Fibroblast of skin of scalp (primary cell): ENCODE measurements around the gene SLC35B2. TPM values are rescaled to one million over a fixed set of nuclear protein-coding genes. Genes with fewer than 3 reads are reported as not detected.

ENCODE experiments used
- DNase-seq: peaks from one replicate; pipeline ENCODE4 v3.0.0-alpha.2; 2013
- polyA plus RNA-seq, 2 experiments: library from polyadenylated mRNA; unstranded; fragments of 120-200 nt; gene quantifications; one replicate each; pipeline ENCODE4 v1.2.1, GENCODE V29; 2013; ENCODE audit not compliant: insufficient read length in 2 of 2

SLC35B2 gene
- polyA plus RNA-seq (2013, experiment 1 of 2; ENCODE audit: insufficient read length) = 62.5 TPM
- polyA plus RNA-seq (2013, experiment 2 of 2; ENCODE audit: insufficient read length) = 60.4 TPM

- peak; percentile 74 for DNase-seq
Measured at GRCh38 chr6:44257025-44257752, at the start of gene SLC35B2. Gene SLC35B2 (minus strand): TSS chr6:44257528. CDS start chr6:44257410, 118 bp downstream.

- DNase-seq = no peak
Measured at GRCh38 chr6:44306710-44307109, 49.4 kb upstream of the SLC35B2 start.

GRCh38 chr6:44305200-44305725 is 47.9 kb upstream of the SLC35B2 start:
- no peak for DNase-seq

- DNase-seq = peak; percentile 43
Measured at GRCh38 chr6:44304282-44305199, 47.2 kb upstream of the SLC35B2 start.

- no peak for DNase-seq
Measured at GRCh38 chr6:44303842-44304241, 46.5 kb upstream of the SLC35B2 start.

- no peak for DNase-seq
Measured at GRCh38 chr6:44302856-44303255, 45.5 kb upstream of the SLC35B2 start.

GRCh38 chr6:44301782-44302564 is 44.6 kb upstream of the SLC35B2 start:
- DNase-seq = no peak

GRCh38 chr6:44301106-44301505 is 43.8 kb upstream of the SLC35B2 start:
- DNase-seq = no peak

GRCh38 chr6:44300292-44300823 is 43.0 kb upstream of the SLC35B2 start:
- no peak for DNase-seq

GRCh38 chr6:44298864-44299263 is 41.5 kb upstream of the SLC35B2 start:
- DNase-seq = no peak

- DNase-seq = no peak
Measured at GRCh38 chr6:44298055-44298803, 40.9 kb upstream of the SLC35B2 start.

GRCh38 chr6:44297063-44298038 is 40.0 kb upstream of the SLC35B2 start:
- DNase-seq = peak; percentile 6

- DNase-seq = no peak
Measured at GRCh38 chr6:44294832-44295791, 37.8 kb upstream of the SLC35B2 start.

- DNase-seq = no peak
Measured at GRCh38 chr6:44292661-44293365, 35.5 kb upstream of the SLC35B2 start.

- DNase-seq = no peak
Measured at GRCh38 chr6:44291841-44292240, 34.5 kb upstream of the SLC35B2 start.

- no peak for DNase-seq
Measured at GRCh38 chr6:44289726-44290260, 32.5 kb upstream of the SLC35B2 start.

GRCh38 chr6:44286747-44287146 is 29.4 kb upstream of the SLC35B2 start:
- DNase-seq = no peak

GRCh38 chr6:44286285-44286565 is 28.9 kb upstream of the SLC35B2 start:
- no peak for DNase-seq
